Measurements from ENCODE around the gene NKX2-2.

- TF ChIP-seq CTCF (IDR thresholded peaks at IDR 0.05): no peak
- TF ChIP-seq POLR2A (IDR thresholded peaks at IDR 0.05): no peak
Observed at GRCh38 chr20:21499641-21500040, 14.2 kb downstream of the NKX2-2 start.
